Measurements from ENCODE around the gene FLAD1.

FLAD1 gene

DNA sequence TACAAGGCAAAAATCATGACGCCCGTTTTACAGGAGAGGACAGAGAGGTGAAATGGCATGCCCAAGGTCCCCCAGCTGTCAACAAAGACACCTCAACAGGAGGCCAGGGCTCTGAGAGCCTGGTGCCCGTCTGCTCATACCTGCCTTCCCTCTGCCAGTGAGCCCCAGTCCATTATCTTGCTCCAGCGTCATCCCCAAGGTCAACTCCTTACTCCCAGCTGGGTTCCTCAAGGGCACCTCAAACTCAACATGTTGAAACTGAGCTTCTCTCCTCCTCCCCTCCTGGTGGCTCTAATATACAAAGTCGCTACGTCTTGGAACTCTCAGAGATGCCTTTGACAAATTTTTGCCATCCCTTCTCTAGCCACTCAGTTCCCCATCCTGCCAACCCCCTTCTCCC lies 30.5 kb upstream of the FLAD1 start:
- DNase-seq (ENCODE audit: low read depth in 2 of 2), result no peak

DNA sequence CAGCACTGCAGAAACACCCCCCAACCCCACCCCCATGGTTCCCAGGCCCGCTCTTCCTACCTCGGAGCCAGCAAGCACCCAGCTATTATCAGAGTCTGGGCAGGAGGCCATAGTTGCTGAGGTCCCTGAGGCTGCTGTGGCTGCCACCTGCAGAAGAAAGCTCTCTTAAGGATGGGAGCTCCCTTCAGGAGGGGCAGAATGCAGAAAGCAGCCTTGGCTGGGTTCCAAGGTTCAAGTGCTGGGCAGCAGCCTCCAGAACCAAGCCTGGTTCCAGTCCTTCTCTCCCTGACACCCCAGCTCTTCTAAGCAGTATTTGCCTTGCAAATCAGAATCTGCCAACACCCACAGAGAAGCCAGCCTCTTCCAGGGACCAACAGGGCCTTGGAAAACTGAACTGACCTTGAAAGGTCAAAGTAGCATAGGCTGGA lies 29.5 kb upstream of the FLAD1 start:
- no peak for DNase-seq (ENCODE audit: low read depth in 2 of 2)

DNA sequence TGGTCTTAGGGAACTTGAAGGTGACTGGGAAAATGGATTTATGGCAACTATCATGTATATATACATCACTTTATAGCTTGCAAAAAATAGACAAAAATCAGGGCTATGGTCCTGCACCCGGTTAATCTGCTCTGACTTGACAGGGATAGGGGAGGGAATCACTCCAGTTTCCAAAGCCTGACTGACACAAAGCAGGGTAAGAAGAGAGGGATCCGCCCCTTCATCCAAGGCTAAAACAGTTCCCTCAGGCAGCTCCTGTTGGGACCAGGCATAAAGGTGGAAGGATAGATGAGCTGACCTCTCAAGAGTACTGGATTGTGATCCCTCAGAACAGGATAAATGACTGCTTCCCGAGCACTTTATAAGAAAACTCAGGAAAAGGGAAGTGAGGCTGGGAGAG lies 28.6 kb upstream of the FLAD1 start:
- DNase-seq (ENCODE audit: low read depth in 2 of 2), result no peak

DNA sequence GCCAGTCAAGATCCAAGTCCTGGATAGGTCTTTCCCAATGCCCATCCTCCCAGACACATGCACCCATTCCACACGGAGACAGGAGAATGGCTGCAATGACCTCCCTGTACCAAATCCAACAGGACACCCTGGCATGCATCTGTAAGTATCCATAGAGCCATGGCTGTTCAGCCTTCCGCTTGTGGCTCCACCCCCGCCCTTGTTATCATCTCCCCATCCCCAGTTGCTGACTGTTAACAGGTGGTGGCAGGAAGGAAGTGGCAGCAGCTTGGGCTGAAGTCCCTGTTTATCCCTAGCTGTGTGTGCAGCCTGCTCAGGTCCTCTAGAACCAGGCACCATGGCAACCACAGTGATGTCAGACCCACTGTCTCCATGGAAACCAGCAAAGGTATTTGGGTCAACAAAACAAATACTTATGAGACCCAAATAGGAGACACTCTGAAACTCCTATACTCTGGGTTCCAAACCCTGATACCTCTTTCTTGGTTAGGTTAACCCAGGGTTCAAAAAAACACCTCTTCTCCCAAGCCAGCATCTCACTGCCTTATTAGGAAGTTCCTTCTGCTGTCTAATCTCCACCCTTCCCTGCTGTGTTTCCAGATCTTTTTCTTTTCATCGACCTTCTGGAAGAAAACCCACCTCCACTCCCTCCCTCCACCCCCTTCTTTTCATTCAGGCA lies 28.0 kb upstream of the FLAD1 start:
- peak; percentile 52 to 62 for DNase-seq (ENCODE audit: low read depth in 2 of 2)

DNA sequence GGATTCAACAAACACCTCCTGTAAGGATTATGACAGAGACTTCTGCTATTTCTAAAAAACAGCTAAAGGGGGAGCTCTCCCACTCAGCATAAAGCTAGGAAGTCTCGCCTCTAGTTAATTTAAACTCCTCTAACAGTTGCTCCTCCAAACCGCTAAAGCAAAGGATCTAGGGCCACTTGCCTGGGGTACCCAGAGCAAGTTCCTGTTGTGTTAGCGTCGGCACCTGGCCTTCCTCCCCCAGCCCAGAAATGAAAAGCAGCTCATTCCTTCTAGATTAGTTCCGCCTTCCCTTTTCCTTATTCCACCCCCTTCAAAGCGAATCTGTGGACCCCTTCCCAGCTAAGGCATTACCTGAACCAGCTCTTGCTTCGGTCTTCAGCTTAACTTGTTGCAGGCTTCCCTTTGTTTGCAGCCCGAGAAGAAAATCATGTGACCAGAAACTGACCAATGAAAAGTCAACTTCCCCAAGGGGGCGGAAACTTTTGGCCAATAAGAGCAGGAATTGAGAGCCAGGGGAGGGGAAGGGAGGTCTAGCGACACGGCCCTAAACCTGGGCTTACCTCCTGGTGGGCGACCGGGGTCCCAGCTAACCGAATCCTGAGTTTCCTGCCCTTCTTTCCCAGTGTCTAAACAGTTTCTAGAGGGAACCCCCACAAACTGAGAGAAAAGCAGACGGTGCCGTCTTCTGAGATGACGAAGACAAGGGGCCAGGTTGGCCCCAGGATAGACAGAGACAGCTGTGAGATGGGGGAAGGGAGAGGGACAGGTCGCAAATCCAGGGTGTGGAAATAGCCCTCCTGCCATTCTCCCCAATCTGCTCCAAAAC lies 27.2 kb upstream of the FLAD1 start, which contains the start of gene PBXIP1:
PBXIP1 (minus strand) TSS at position 382 of the 826 bp plus-strand sequence. CDS start 2,378 bp downstream, outside the sequence.
- peak; percentile 27 to 58 for DNase-seq (ENCODE audit: low read depth in 2 of 2)

DNA sequence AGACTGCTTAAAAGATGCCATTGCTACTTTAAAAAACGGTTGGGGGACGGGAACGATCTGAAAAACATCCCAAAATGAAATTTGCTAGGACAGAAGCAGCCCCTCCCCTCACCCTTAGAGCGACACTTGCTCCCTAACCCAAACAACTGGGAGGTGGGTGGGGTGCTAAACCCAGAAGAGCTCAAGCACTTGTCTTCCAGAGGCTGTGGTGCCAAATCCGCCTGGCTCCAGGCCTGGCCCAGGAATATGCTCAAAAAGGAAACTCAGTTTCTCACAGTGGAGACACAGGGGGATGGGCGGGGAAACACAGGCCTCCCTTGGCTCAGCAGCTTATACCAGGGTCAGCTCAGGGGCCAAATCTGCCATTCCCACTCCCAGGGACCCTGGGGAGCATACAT lies 26.6 kb upstream of the FLAD1 start:
- DNase-seq (ENCODE audit: low read depth in 2 of 2), result no peak

DNA sequence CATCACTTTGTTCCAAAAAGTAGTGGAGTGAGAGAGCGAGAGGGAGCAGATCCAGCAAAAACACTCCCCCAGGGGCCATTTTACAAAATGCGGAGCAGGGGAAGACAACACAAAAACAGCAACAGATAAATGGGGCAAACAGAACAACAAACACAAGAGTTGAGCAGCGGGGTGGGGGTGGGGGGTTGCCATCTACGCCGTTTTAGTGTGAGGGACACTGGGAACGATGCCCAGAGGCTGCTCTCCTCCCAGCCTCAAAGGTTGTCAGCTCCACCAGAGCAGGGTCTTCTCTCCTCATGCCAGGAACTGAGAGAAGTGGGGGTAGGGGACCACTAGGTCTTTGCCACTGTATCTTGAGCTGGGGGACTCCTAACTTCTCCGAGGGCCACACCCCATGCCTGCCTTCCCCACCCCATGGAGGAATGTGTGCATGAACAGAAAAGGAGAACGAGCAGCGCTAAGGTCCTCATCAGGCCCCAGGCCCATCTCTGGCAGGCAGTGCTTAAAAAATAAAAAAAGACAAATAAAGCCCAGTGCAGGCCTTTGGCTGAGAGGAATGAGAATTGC lies 26.0 kb upstream of the FLAD1 start:
- DNase-seq (ENCODE audit: low read depth in 2 of 2), result no peak

DNA sequence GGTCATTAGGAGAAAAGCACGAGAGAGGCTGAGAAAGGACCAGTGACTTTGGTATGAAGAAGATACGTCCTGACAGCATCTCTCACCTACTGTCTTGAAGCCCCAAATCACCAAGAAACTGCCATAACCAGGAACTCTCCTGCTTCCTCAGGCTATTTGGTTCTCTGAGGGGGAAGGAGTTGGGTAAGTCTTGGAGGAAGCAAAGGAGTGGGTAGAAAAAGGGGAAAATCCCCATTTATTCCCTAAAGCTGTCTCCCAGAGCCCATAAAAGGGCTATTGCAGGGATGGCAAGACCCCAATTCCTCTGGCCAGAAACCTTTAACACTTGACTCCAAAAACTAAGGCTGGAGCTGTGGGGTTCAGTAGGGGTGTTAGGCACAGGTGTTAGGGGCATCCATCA lies 25.1 kb upstream of the FLAD1 start:
- DNase-seq (ENCODE audit: low read depth in 2 of 2), result no peak

DNA sequence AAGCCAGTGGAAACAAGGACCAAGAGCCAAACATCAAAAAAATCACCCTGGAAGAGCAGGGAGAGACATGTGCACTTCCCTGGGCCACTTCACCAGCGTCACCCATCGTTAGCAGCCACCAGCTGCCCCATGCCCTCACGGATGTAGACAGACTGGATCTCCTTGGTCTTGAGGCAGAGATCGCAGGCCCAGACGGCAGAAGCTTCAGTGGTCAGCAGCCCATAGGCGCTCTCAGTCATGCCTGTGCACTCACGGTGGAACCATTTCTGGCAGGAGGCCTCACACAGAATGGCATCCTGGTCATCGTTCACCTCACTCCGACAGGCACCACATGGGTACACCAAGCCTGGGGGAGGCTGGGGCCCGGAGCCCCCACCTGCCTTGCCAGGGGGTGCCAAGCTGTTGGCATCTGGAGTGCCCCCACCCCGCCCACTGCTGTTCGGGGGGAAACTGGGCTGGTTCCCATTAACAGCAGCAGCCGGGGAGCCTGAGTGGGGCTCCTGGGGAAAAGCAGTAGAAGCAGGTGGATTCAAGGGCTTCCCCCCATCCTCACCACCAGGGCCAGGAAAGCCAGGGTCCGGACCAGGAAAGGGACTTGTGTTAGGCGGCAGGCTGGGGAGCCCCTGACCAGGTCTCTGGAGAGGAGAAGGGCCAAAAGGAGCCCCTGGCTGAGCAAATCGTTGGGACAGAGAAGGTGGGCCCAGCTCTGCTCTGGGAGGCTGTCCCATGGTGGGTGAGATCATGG lies 24.3 kb upstream of the FLAD1 start:
- no peak for DNase-seq (ENCODE audit: low read depth in 2 of 2)

DNA sequence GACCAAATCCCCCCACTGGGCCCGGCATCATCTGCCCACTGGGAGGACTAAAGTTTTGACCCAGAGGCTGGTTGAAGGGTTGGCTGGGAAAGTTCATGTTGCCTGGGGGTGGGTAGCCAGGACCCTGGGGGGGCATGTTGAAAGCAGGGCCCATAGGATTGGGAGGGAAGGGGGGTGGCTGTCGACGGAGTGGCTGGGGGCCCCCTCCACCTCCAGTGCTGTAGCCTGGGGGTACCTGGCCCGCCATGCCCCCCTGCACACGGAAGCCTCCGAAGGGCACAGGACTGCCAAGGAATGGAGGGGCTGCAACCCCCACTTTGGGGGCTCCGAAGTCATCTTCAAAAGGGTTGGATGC lies 23.7 kb upstream of the FLAD1 start:
- no peak for DNase-seq (ENCODE audit: low read depth in 2 of 2)

DNA sequence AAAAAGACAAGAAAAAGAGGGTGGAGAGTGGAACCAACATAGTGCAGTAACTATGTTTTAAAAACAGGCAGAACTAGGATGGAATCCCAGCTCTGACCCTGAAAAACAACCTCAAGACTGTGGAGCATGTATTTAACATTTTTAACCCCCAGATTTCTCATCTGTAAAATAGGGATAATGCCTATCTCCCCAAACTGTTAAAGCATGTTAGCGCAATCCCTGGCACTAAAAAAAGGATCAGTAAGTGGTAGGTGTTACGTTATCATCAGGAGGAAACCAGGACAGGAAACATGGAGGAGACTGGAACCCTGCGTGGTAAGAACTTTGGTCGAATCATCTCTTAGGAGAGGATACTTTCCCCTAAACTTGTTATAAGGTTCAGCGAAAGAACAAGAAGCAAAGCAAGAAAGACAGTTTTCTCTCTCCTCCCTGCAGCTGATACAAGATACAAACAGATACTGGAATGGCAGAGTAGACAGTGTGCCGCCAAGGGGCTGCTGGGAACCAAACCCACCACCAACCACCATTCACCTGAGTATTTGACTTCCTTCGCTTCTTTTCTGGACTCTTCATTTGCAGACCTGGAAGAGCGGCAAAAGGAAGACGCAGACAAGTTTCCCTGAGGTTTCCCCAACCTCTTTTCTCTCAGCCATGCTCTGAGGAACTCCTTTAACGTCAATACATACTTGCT lies 22.6 kb upstream of the FLAD1 start:
- no peak for DNase-seq (ENCODE audit: low read depth in 2 of 2)

DNA sequence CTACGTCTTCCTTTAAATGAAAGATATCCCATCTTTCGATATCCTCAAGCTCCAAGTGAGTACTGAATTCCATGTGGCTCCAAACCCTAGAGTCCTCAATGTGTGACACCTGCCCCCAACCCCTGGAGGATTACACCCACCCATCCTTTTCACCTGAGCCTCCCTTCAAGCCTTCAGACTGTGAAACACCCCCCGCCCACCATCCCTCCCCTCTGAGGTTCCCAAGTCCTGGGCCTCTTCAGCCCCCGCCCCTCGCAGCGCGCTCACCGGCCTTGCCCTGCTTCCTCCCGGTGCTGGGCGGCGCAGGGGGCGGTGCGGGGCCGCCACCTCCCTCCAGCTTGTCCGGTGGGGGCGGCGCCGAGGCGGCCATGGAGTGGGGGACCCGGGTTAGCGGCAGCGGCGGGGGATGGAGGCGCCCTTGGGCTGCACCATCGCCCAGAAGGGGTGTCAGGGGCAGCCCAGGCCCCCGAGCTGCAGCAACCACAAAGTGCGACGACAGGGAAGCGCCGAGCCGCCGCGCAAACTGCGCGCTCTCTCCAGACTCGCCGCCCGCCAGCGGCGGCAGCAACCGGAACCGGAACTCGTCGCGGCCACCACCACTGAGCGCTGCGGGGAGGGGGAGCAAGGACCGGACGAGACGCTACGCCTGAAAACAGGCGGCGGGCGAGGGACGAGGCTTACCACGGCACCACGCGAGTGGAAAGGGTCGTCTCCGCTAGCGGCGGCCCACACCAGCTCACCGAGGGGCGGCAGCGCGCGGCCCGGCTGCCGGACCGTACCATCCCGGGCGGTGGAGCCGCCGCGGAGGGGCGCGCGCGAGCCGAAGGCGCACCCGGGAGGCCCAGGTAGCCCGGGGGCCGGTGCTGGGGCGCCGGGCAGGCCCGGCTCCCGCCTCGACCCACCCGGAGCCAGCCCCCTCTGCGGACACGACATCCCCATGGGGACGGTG lies 21.7 kb upstream of the FLAD1 start, which contains the start of gene PYGO2:
PYGO2 (minus strand) TSS at position 576 of the 949 bp plus-strand sequence; CDS start at position 370, 206 bp downstream.
- peak; percentile 76 to 78 for DNase-seq (ENCODE audit: low read depth in 2 of 2)

DNA sequence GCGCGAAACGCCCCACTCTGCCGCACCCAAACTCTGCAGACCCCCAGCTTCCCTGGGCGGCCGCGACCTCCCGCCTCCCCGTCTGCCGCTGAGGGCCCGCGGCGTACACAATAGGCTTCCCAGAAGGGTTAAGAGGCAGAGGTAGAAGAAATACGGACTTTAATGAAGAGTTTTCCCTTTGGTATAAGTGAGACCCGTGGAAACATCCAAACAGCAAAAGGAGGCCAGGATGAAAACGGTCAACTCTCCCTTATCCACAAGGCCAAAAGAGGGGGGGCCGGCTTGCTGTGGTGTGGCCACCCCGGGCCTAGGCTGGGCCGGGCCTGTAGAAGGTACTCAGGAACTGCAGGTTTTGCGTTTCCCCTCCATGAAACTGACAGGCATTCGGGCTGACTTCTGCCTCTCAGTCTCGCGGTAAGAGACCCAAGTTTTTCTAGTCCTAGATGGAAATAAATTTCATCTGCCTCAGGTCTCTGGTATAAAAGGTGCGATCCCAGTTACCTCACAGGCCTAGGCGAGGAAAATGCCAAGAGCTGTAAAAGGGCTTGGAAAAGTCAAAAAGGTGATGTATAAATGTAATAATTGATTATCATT lies 20.9 kb upstream of the FLAD1 start:
- DNase-seq (ENCODE audit: low read depth in 2 of 2), result no peak

DNA sequence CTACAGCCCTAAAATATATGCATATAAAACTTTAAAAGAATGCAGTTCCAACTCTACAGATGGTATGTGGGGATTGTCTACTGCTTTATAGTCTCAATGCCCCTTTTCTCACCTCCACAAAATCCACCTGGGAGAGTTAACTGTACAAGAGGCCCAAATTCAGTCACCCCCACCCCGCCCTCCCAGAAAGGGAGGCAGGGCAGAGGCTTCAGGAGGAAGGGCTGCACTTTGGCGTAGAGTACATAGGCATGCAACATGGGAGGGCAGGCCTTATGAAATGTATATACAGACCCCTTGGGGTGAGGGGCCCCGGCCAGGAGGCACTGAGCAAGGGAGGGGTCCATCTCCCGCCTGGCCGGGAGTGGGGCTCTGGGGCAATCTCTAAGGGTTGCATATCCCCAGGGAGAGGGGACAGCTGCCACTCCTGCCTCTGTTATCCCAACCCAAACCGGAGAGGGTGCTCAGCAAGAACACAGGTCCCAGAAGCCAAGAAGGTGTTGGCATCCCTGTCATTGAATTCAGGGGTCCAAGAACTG lies 20.3 kb upstream of the FLAD1 start:
- no peak for DNase-seq (ENCODE audit: low read depth in 2 of 2)

DNA sequence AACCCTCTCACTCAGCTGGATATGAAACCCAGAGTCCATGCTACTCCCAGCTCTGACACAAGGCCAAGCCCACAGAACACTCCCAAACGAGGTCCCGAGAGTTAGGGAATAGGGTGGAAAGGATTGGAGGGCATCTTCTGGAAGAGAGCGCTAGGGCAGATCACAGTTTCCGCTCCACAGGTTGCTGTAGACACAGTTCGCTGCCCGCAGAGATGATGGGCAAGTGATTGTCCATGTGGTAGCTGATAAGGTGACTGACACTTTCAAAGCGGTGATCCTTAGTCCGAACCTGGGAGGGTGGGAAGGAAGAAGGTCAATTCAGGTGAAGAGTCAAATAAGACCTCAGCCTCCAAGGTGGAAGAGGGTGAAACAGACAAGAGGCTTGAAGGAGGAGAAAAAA lies 19.5 kb upstream of the FLAD1 start:
- DNase-seq (ENCODE audit: low read depth in 2 of 2), result no peak

DNA sequence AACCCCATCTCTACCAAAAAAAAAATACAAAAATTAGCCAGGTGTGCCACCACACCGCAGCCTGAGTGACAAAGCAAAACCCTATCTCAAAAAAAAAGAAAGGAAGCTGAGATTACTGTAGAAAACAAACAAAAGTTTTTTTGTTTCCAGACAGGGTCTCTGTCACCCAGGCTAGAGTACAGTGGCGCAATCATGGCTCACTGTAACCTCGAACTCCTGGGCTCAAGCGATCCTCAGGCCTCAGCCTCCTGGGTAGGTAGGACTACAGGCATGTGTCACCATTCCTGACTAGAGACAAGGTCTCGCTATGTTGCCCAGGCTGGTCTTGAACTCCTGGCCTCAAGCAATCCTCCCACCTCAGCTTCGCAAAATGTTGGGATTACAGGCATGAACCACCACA lies 18.8 kb upstream of the FLAD1 start:
- no peak for DNase-seq (ENCODE audit: low read depth in 2 of 2)

DNA sequence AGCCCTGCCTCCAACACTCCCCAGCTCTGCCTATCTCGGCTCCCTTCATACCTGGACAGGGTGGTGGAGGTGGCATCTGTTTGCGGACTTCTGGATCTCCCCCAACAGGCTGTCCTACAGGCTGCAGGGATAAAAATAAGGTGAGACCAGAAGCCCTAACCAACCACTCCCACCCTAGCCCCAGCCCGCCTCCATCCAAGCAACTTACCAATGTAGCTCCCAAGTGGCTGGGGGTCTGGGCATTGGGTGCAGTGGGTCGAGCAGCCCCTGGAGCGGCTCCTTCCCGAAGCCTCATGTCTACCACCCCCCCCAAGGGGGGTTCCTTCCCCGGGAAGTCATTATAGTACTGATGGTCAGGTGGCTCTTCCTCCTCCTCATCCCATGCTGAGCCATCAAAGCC lies 17.0 kb upstream of the FLAD1 start:
- no peak for DNase-seq (ENCODE audit: low read depth in 2 of 2)

DNA sequence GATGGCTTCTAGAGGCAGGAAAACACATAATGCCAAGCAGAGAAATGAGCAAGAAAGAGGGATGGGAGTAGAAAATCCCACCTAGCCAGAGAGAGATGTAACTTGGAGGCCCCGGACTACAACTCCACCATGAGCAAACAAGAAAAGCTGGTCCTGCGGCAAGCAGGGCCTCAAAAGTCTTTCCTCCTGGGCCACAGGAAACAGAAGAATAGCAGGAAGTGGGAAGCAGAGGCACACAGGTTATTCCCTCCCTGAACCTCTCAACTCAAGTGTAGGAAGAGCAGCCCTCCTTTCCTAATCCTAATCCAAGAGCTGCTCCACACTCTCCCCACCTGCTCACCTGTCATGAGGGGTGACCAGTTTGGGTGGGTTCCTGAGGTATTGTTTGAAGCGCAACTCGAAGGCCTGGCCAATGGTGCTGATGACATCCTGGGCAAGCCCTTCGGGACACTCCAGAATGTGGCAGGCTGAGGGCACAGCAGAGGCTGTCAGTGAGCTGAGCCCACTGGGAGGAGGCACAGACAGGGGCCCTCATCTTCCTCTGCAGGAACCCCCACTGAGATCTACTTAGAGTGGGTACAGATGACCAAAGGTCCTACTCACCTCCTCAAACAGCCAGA lies 15.7 kb upstream of the FLAD1 start:
- no peak for DNase-seq (ENCODE audit: low read depth in 2 of 2)

DNA sequence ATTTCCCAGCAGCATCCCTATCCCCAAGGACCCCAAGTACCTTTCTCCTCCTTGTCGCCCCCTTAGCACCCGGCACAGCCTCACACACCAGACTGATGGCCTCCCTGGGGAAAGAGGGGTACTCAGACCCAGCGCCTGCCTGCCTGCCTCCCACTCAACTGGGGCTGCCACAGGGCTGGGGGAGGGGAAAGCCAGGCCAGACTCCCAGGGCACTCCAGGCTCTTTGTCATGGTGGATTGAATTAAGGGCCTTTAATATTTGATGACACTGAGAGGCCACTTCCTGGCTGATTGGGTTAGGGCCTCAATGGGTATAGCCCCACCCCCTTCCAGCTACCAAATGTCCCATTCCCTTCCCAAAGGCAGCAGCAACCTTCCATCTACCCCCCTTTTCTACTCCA lies 14.4 kb upstream of the FLAD1 start:
- DNase-seq (ENCODE audit: low read depth in 2 of 2), result no peak
